Ovary (tissue), 9 donors: ENCODE data around the gene UBL4A. TPM values are rescaled to one million over a fixed set of nuclear protein-coding genes. Genes with fewer than 3 reads are reported as not detected.

Source experiments
- DNase-seq, 5 donors: peaks; one replicate each; pipeline ENCODE4 v3.0.0-alpha.2; 2019 to 2020
- H3K27ac ChIP-seq, 2 donors: fragments of 200-600 bp; one replicate each; pipeline versions ENCODE4 v1.5.1 to v1.8.0; 2019 to 2022
- H3K27me3 ChIP-seq: fragments of 200-600 bp; one replicate; pipeline ENCODE4 v1.8.0; 2022
- H3K36me3 ChIP-seq: fragments of 200-600 bp; sonication (generic); one replicate; pipeline ENCODE4 v1.5.1; 2019
- H3K4me1 ChIP-seq: one replicate; pipeline ENCODE4 v1.8.1; 2013; ENCODE audit warnings: mild to moderate bottlenecking, moderate library complexity; ENCODE audit not compliant: insufficient read depth
- H3K4me3 ChIP-seq: fragments of 200-600 bp; sonication (generic); one replicate; pipeline ENCODE4 v1.5.1; 2017
- H3K9me3 ChIP-seq, 2 donors: fragments of 200-600 bp in 1 of 2; sonication (generic) in 1 of 2; one replicate each; pipeline versions ENCODE4 v1.5.1 to v1.8.1; 2013 to 2019; ENCODE audit warnings: mild to moderate bottlenecking in 1 of 2, moderate library complexity in 1 of 2
- EP300 ChIP-seq: sonication (generic); formaldehyde crosslinking; IDR thresholded peaks from one replicate; pipeline ENCODE4 v1.6.1; 2017; ENCODE audit warnings: antibody characterized with exemption
- POLR2A ChIP-seq: fragments of 450-650 bp; IDR thresholded peaks from one replicate; pipeline ENCODE4 v1.6.1; 2017; ENCODE audit warnings: antibody characterized with exemption, mild to moderate bottlenecking, moderate library complexity
- WGBS, 3 donors: extraction: QIAGEN DNeasy Blood & Tissue Kit in 1 of 3; methylation state at CpG; one replicate each; pipeline versions ENCODE4 v1.1.5 to v1.1.7; 2013 to 2017; 5-methylcytosine and 5-hydroxymethylcytosine counted together
- intact Hi-C, 4 donors: fragments of 100-400 bp; cut with DNase I; formaldehyde crosslinking; loops; one replicate each; pipeline versions ENCODE4 v1.11.0 to v1.15.1; 2022 to 2023
- polyA plus RNA-seq, 2 donors: library from polyadenylated mRNA; stranded (reverse); fragments of 200-250 nt in 1 of 2; fragments of 350-450 nt in 1 of 2; fragmentation: Illumina TruSeq in 1 of 2; extraction: RNeasy Lipid Tissue Mini Kit (QIAGEN cat#74804) in 1 of 2; gene quantifications; one replicate each; pipeline ENCODE4 v1.2.3, GENCODE V29; 2013 to 2014
- total RNA-seq, 7 donors: library from RNA; depleted of rRNA in 2 of 7; stranded (reverse); fragments of >200 nt in 2 of 7; fragmentation: NEBNext Ultra II Directional in 3 of 7; extraction: Animal tissue kit (Norgen Biotek cat#: 25700) in 3 of 7; gene quantifications; one replicate each; pipeline versions ENCODE4 v1.1.0 to v1.2.4, GENCODE V29; 2016 to 2023
- TF ChIP-seq, protein P1 (sequence below), 3 donors: fragments of 450-650 bp in 2 of 3; fragments of 200-600 bp in 1 of 3; IDR thresholded peaks; one replicate each; pipeline versions ENCODE4 v1.5.1 to v1.8.0; 2016 to 2022; ENCODE audit warnings: antibody characterized with exemption in 3 of 3, mild to moderate bottlenecking in 1 of 3
- donor health status: DM: no; HTN: no; CAD: no; lungs with moderate emphysema.
- donor health status: DM: no; HTN: no; CAD: no.
- donor health status: Bipolar disorder and iron deficiency.
- donor health status: DM: yes; HTN: yes; CAD: no.
- donor health status: DM: no; HTN: no; CAD: no.
- donor health status: DM: yes; HTN: yes; CAD: no.

UBL4A gene
- total and polyA plus RNA-seq, 9 donors, result 14.6 to 35.5 (median 27.9) TPM

DNA sequence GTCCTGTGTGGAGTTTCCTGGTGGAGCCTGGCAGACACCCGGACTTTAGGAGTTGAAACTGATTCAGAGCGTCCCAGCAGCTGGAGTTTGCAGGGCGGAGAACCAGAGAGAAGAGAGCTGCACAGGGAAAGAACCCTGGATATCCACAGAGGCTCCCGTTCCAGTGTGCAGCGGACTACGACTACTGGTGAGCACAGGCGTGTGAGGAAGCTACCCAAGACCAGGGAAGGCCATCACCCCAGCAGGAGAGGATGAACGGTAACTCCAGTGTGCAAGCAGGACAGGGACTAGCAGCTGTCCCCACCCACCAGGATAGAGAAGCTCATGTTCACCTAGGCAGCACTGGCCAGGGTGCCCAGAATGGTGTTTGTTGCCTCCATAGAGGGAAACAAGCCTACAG is 9.6 kb downstream of the UBL4A start:
- no peak for TF ChIP-seq POLR2A
- TF ChIP-seq, protein P1, sequence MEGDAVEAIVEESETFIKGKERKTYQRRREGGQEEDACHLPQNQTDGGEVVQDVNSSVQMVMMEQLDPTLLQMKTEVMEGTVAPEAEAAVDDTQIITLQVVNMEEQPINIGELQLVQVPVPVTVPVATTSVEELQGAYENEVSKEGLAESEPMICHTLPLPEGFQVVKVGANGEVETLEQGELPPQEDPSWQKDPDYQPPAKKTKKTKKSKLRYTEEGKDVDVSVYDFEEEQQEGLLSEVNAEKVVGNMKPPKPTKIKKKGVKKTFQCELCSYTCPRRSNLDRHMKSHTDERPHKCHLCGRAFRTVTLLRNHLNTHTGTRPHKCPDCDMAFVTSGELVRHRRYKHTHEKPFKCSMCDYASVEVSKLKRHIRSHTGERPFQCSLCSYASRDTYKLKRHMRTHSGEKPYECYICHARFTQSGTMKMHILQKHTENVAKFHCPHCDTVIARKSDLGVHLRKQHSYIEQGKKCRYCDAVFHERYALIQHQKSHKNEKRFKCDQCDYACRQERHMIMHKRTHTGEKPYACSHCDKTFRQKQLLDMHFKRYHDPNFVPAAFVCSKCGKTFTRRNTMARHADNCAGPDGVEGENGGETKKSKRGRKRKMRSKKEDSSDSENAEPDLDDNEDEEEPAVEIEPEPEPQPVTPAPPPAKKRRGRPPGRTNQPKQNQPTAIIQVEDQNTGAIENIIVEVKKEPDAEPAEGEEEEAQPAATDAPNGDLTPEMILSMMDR (IDR thresholded peaks at IDR 0.05), result no peak
- no peak for TF ChIP-seq EP300
- Histone ChIP-seq H3K9me3 (no peaks in the 10 kb centered on the region), H3K27ac (no peak overlapping the region), H3K36me3 (no peaks in the 10 kb centered on the region), H3K4me1 (peaks cover 3% of the 10 kb centered on the region), H3K27me3 (no peaks in the 10 kb centered on the region), H3K4me3 (no peak overlapping the region)
- WGBS, 3 donors, result 82 to 87% (median 85%) methylated on average over 8 of the region's 8 CpGs
- DNase-seq, result peak in 1 of 5 donors; percentile 22
- intact Hi-C loops, result no loop called here

DNA sequence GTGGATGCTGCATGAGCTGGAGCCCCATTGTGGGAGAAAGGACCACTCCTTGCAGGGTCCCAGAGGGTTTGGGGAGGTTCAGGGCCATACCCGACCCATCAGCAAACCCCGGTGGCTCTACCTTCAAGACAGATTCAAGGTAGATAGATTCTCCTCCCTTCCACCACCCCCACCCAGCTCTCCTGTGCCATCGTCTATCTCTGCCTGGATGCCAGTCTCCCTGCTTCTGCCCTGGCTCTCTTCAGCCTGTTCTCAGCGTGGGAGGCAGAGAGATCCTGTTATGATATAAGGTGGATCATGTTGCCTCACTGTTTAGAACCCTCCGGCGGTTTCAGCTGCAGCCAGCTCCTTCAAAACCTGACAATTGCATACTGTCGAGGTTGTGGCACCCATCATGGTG is 12.7 kb downstream of the UBL4A start:
- no peaks in the 10 kb centered on the region for H3K9me3 ChIP-seq
- peaks cover 3% of the 10 kb centered on the region for H3K4me1 ChIP-seq
- no peaks in the 10 kb centered on the region for H3K27me3 ChIP-seq
- intact Hi-C loops, result no loop called here
- H3K36me3 ChIP-seq, result no peaks in the 10 kb centered on the region
- H3K27ac ChIP-seq, result no peak overlapping the region
- no peak for TF ChIP-seq POLR2A
- TF ChIP-seq EP300, result no peak
- TF ChIP-seq, protein P1 (IDR thresholded peaks at IDR 0.05), result no peak
- WGBS, 3 donors, result 69 to 72% (median 70%) methylated on average over 7 of the region's 7 CpGs
- DNase-seq, result no peak
- H3K4me3 ChIP-seq, result no peak overlapping the region

DNA sequence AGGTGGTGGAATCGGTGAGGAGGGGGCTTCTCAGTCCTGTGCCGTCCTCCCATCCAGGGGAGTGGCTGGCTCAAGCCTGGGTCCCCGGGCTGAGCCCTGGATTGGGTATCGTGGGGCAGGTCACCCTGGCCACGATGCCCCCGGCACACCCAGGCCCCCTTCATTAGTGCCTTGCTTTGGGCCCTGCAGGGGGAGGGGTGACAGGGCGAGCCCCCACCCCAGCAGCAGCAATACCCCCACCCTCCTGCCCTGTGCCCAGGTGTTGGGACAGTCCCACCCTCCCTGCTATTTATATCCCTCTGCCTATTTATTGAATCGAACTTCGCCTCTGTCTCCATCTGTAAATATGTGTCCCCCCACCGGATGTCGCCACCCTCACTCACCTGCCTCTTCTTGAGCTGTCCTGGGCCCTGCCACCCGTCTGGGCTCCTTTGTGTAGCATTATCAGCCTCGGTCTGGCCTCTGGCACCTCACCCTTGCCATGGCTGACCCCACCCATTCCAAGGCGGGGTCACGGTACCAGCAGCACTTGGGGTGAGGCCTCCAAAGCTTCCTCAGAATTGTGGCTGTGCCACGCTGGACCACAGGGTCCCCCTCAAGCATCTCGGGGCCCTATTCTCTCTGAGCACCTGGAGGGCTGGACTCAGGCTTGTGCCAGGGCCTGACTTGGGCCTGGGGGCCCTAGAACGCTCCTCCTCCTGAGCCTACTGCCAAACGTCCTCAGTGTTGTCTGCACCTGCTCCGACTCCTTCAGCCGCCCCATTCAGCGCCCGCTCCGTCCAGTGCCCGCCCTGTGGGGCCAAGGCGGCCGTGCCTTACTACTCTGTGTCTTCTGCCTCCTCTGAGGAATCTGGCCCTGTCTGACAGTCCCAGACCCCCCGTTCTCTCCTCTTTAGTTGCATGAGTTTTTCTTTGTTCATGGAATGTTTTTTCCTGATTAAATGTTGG is 13.5 kb downstream of the UBL4A start:
- intact Hi-C loops, result no loop called here
- peaks cover under 1% of the 10 kb centered on the region for H3K4me1 ChIP-seq
- TF ChIP-seq EP300 (no peak), POLR2A (no peak)
- TF ChIP-seq, protein P1 (IDR thresholded peaks at IDR 0.05), result no peak
- H3K36me3 ChIP-seq, result no peaks in the 10 kb centered on the region
- H3K9me3 ChIP-seq, result no peaks in the 10 kb centered on the region
- no peaks in the 10 kb centered on the region for H3K27me3 ChIP-seq
- 73 to 77% (median 76%) methylated on average over 28 of the region's 28 CpGs for WGBS, 3 donors
- DNase-seq, result no peak
- H3K4me3 ChIP-seq, result no peak overlapping the region
- no peak overlapping the region for H3K27ac ChIP-seq

DNA sequence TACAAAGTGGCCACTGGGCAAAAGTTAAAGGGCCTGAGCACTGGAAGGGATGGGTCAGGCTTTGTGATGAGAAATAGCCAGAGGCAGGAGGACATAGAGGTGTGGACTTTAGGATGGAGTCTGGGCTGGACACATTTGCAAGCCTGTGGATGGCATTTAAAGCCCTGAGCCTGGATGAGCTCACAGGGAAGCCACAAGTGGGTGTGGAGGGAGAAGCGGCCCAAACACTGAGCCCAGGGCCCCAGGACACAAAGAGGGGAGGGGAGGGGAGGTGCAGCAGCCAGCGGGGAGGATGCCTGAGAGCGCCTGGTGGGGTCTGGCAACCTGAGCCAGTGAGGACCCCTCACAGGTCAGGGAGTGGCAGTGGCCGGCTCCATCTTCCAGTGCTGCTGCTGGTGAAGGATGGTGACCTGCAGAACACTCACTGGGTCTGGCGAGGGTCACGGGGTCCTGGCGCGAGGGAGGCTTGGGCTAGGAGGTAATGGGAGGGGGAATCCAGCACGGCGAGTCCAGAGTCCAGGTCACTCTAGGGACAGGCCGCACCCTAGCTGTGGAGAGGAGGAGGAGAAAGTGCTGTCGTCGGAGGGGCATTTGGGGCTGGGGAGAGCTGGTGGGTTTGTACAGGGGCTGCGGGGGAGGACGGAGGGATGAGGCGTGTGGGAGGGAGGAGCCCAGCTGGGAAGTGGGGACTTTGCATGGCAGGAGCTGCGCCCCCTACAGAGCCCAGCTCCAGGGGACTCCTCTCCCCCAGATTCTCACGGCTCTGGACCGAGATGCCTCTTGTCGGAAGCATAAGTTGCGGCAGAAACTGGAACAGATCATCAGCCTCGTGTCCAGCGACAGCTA is 14.4 kb downstream of the UBL4A start:
- TF ChIP-seq POLR2A, result no peak
- TF ChIP-seq, protein P1 (IDR thresholded peaks at IDR 0.05), result no peak
- no peaks in the 10 kb centered on the region for H3K9me3 ChIP-seq
- WGBS, 3 donors, result 75 to 83% (median 83%) methylated on average over 22 to 23 of the region's 23 CpGs
- intact Hi-C loops, result no loop called here
- H3K4me1 ChIP-seq, result no peaks in the 10 kb centered on the region
- no peak overlapping the region for H3K4me3 ChIP-seq
- DNase-seq, result peak in 1 of 5 donors; percentile 19
- H3K27me3 ChIP-seq, result no peaks in the 10 kb centered on the region
- no peaks in the 10 kb centered on the region for H3K36me3 ChIP-seq
- no peak overlapping the region for H3K27ac ChIP-seq
